Gastroesophageal sphincter (tissue), 4 donors: ENCODE measurements around the gene SLC1A2. TPM values are rescaled to one million over a fixed set of nuclear protein-coding genes. Genes with fewer than 3 reads are reported as not detected.
A peak's percentile ranks its signal among the peaks of the same experiment; 100 is the strongest.

ENCODE experiments used
- ATAC-seq: fragments of 150-250 bp; one replicate; pipeline ENCODE4 v1.9.1; 2016; ENCODE audit warnings: mild to moderate bottlenecking, moderate library complexity
- H3K27ac ChIP-seq, 4 donors: fragments of 200-600 bp; sonication (generic) in 3 of 4; 1 replicate in 3 of 4; 2 replicates in 1 of 4; pipeline ENCODE4 v1.5.1; 2016 to 2019
- H3K27me3 ChIP-seq: fragments of 200-600 bp; sonication (generic); one replicate; pipeline ENCODE4 v1.5.1; 2019
- H3K36me3 ChIP-seq, 2 donors: fragments of 200-600 bp; sonication (generic); one replicate each; pipeline ENCODE4 v1.5.1; 2019; ENCODE audit warnings: control low read depth in 1 of 2
- H3K4me1 ChIP-seq, 3 donors: fragments of 200-600 bp; sonication (generic); 1 replicate in 2 of 3; 2 replicates in 1 of 3; pipeline ENCODE4 v1.5.1; 2016 to 2019; ENCODE audit warnings: control low read depth in 2 of 3
- H3K4me3 ChIP-seq, 2 donors: fragments of 200-600 bp; sonication (generic); one replicate each; pipeline ENCODE4 v1.5.1; 2019; ENCODE audit warnings: mild to moderate bottlenecking in 1 of 2, moderate library complexity in 1 of 2
- H3K9me3 ChIP-seq, 3 donors: fragments of 200-600 bp; sonication (generic); one replicate each; pipeline ENCODE4 v1.5.1; 2017 to 2019; ENCODE audit warnings: control low read depth in 2 of 3
- EP300 ChIP-seq: sonication (generic); formaldehyde crosslinking; IDR thresholded peaks from one replicate; pipeline ENCODE4 v1.6.1; 2017; ENCODE audit warnings: antibody characterized with exemption, mild to moderate bottlenecking
- POLR2A ChIP-seq, 2 donors: fragments of 450-650 bp; IDR thresholded peaks; one replicate each; pipeline ENCODE4 v1.6.1; 2017; ENCODE audit warnings: antibody characterized with exemption in 2 of 2, mild to moderate bottlenecking in 2 of 2, moderate library complexity in 1 of 2
- POLR2AphosphoS5 ChIP-seq: sonication (generic); formaldehyde crosslinking; IDR thresholded peaks from one replicate; pipeline ENCODE4 v1.6.1; 2017; ENCODE audit warnings: antibody characterized with exemption
- WGBS, 2 donors: methylation state at CpG; one replicate each; pipeline ENCODE4 v1.1.5; 2018; ENCODE audit warnings: low coverage in 1 of 2; 5-methylcytosine and 5-hydroxymethylcytosine counted together
- total RNA-seq, 4 donors: library from RNA; depleted of rRNA; stranded (reverse); fragments of >200 nt; gene quantifications; one replicate each; pipeline ENCODE4 v1.1.0, GENCODE V29; 2016
- TF ChIP-seq, protein P1 (sequence below), 4 experiments: fragments of 200-600 bp in 2 of 4; fragments of 450-650 bp in 2 of 4; sonication (generic) in 1 of 4; IDR thresholded peaks; one replicate each; pipeline ENCODE4 v1.5.1; 2017 to 2019; ENCODE audit warnings: antibody characterized with exemption in 4 of 4, mild to moderate bottlenecking in 2 of 4, moderate library complexity in 2 of 4

Gene SLC1A2
- total RNA-seq, 4 donors from 2014 or later: 0.12 to 1.5 (median 0.40) TPM; not detected in 1

DNA sequence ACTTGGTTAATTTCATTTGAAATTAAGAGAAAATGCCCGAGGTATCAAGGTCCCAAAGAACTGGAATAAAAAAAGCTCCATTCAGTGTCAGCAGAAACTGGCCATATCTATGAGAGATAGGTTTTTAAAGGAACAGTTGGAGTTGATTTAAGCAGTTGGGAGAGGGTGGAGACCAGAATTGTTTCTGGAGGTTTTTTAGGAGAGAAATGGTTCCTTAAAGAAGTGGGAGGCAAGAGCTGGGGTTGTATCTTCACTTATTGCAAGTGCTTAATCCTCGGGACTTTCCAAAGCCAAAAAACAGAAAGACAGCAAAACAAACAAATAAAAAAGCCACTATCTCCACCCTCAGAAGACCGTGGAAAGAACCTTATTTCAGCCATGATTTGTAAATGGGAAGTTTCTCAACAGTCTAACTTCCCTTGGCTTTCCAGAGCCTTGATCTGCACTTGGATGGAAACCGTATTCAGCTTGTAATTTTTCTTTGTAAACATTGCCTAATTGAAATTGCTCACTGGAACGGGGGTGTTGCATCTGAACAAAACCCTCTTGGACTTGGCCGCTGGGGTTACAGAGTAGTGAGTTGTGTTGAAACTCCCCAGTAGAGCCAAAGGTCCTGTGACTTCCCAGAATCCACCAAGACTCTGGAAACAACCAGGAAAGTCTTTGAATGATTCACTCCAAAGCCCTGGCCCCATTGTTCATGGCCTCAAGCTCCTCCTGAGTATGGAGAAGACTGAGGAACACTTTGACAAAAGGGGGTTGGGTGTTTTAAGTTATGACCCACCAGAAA, 115.6 kb downstream of the SLC1A2 start:
- no peaks in the 10 kb centered on the region for H3K36me3 ChIP-seq
- peak; percentile 90 for ATAC-seq
- no peaks in the 10 kb centered on the region for H3K27me3 ChIP-seq
- 38 to 66% methylated on average over 6 of the region's 6 CpGs for WGBS, 2 donors
- H3K4me1 ChIP-seq: peaks cover 9 to 30% (median 10%) of the 10 kb centered on the region in 3 donors
- no peak overlapping the region for H3K4me3 ChIP-seq
- peak overlapping the region; percentile 23 to 84 (median 70) for H3K27ac ChIP-seq
- H3K9me3 ChIP-seq: no peaks in the 10 kb centered on the region
- TF ChIP-seq POLR2AphosphoS5 (peak; percentile 91), POLR2A (IDR thresholded peaks at IDR 0.05) (no peak), EP300 (no peak)

DNA sequence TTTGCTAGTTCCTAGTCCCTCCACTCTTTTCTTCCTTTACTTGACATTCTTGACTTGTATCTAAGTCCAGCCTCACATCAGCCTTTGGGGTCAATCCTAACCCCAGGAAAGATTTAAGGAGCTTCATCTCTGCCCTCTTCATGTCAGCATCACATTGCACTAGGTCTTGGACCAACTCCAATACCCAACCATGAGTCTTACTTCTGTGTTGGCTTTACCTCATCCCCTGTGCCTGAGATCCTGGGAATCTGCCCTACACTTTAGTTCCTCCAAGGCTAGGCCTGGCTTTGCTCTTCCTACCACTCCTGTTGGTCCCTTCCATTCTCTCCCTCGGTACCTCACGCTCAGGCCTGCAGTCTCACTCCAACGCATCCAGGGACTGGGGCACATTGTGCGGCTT, 117.0 kb downstream of the SLC1A2 start:
- H3K27me3 ChIP-seq: no peaks in the 10 kb centered on the region
- H3K4me3 ChIP-seq: no peak overlapping the region
- peak overlapping the region in 2 of 4 donors; percentile 50 to 84 for H3K27ac ChIP-seq
- H3K36me3 ChIP-seq: no peaks in the 10 kb centered on the region
- H3K9me3 ChIP-seq: no peaks in the 10 kb centered on the region
- TF ChIP-seq POLR2AphosphoS5 (no peak), EP300 (no peak), POLR2A (IDR thresholded peaks at IDR 0.05) (no peak)
- TF ChIP-seq, protein P1, sequence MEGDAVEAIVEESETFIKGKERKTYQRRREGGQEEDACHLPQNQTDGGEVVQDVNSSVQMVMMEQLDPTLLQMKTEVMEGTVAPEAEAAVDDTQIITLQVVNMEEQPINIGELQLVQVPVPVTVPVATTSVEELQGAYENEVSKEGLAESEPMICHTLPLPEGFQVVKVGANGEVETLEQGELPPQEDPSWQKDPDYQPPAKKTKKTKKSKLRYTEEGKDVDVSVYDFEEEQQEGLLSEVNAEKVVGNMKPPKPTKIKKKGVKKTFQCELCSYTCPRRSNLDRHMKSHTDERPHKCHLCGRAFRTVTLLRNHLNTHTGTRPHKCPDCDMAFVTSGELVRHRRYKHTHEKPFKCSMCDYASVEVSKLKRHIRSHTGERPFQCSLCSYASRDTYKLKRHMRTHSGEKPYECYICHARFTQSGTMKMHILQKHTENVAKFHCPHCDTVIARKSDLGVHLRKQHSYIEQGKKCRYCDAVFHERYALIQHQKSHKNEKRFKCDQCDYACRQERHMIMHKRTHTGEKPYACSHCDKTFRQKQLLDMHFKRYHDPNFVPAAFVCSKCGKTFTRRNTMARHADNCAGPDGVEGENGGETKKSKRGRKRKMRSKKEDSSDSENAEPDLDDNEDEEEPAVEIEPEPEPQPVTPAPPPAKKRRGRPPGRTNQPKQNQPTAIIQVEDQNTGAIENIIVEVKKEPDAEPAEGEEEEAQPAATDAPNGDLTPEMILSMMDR (IDR thresholded peaks at IDR 0.05): no peak
- ATAC-seq: no peak
- H3K4me1 ChIP-seq: peaks cover 9 to 30% (median 10%) of the 10 kb centered on the region in 3 donors
- WGBS, 2 donors: 96 to 100% methylated on average over 3 of the region's 4 CpGs

DNA sequence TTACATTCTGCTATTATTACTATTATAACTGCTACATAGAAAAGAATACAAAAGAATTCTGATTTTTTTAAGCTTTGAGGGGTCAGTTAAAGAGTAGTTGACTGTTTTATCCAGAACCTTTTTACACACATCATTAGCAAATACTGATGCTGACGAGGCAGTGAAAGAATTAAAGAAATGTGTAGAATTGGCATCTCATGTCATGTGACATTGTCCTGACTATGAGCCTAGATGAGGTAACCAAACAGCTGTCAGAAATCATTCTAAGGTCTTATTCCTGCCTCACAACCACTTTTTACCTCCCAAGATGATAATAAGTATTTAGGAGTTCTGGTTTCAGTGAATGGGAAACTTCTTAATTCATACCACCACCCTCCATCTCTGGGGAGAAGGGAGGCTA, 121.0 kb downstream of the SLC1A2 start:
- Histone ChIP-seq H3K27ac (no peak overlapping the region), H3K4me1 (peaks cover 0 to 9% (median 5%) of the 10 kb centered on the region in 3 donors)

GRCh38 chr11:35295751-35296150, 123.6 kb downstream of the SLC1A2 start:
- TF ChIP-seq POLR2A (IDR thresholded peaks at IDR 0.05): no peak
- TF ChIP-seq, protein P1 (IDR thresholded peaks at IDR 0.05): no peak
- no peak for TF ChIP-seq EP300
- TF ChIP-seq POLR2AphosphoS5: no peak
- H3K4me3 ChIP-seq: no peak overlapping the region
- no peak for ATAC-seq
- H3K27me3 ChIP-seq: no peaks in the 10 kb centered on the region
- H3K36me3 ChIP-seq: no peaks in the 10 kb centered on the region
- no peaks in the 10 kb centered on the region for H3K4me1 ChIP-seq
- H3K27ac ChIP-seq: no peak overlapping the region
- whole genome bisulfite sequencing, 2 donors: 92 to 100% methylated on average over 2 of the region's 2 CpGs
- H3K9me3 ChIP-seq: no peaks in the 10 kb centered on the region

More for the DNA sequence above, 121.0 kb downstream of the SLC1A2 start:
- ATAC-seq: no peak
- no peak for TF ChIP-seq POLR2AphosphoS5
- TF ChIP-seq, protein P1 (IDR thresholded peaks at IDR 0.05): no peak
- TF ChIP-seq EP300: no peak
- TF ChIP-seq POLR2A (IDR thresholded peaks at IDR 0.05): no peak
- 89 to 94% methylated on average over 1 of the region's 1 CpG for WGBS, 2 donors
- H3K9me3 ChIP-seq: no peaks in the 10 kb centered on the region
- H3K36me3 ChIP-seq: no peaks in the 10 kb centered on the region
- H3K27me3 ChIP-seq: no peaks in the 10 kb centered on the region
- no peak overlapping the region for H3K4me3 ChIP-seq

DNA sequence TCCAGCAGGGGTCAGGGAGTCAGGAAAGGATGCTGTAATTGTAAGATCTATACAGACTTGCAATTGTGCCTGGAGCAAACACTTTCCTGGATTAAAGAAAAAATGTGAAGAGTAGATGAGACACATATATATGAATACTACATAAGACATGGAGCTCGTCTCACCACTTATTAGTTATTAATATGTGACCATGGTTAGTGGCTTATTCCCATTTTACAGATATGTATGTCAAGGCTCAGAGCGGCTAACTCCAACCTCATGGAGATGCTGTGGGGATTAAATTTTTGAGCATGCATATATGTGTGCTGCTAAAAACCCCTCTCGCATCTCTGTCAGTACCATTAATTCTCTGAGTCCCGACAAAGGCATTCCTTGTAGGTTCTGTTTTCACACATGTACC, 125.7 kb downstream of the SLC1A2 start:
- Histone ChIP-seq H3K36me3 (no peaks in the 10 kb centered on the region), H3K27me3 (no peaks in the 10 kb centered on the region), H3K4me1 (no peaks in the 10 kb centered on the region), H3K27ac (no peak overlapping the region), H3K9me3 (no peaks in the 10 kb centered on the region), H3K4me3 (no peak overlapping the region)
- 98 to 100% methylated on average over 4 of the region's 4 CpGs for WGBS, 2 donors
- no peak for TF ChIP-seq EP300
- TF ChIP-seq POLR2A (IDR thresholded peaks at IDR 0.05): no peak
- TF ChIP-seq, protein P1 (IDR thresholded peaks at IDR 0.05): no peak
- TF ChIP-seq POLR2AphosphoS5: no peak
- ATAC-seq: no peak
